ENCODE results near the gene PLB1. TPM values are rescaled to one million over a fixed set of nuclear protein-coding genes. Genes with fewer than 3 reads are reported as not detected.

PLB1 gene
- total RNA-seq, 2 experiments from 2014 or later: 0.74 to 1.1 TPM

DNA sequence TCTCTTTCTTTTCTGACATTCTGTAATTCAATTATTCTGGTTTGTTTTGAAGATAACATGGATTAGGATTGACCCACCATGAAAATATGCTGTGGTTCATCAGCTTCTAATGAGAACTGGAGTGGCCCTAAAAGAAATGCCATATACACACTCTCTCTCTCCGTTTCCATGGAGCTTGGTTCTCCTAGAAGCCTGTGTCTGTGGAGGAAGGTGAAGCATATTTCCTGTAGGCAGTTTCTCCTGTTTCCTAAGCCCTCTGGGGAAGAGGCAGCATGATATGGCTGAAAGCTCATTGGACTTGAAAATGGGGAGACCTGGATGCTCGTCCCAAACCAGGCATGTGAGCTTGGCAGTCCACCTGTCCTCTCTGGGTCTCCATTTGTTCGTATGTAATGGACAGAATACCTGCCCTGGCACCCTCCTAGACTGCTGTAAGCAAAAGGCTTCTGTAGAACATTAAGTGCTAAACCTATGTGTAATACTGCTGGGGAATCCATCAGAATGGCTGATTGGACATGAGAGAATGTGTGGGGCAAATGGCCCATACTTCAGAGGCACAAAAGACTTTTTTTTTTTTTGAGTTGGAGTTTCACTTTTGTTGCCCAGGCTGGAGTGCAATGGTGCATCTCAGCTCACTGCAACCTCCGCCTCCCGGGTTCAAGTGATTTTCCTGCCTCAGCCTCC, 180.4 kb downstream of the PLB1 start:
- Mint-ChIP-seq H3K9me3 (peaks cover 19% of the 10 kb centered on the region), H3K27ac (no peak overlapping the region), H3K4me3 (no peak overlapping the region), H3K36me3 (ENCODE audit: low read depth) (peaks cover 3% of the 10 kb centered on the region), H3K4me1 (peaks cover 9% of the 10 kb centered on the region), H3K27me3 (no peaks in the 10 kb centered on the region)
- ChIA-PET POLR2A (no interaction called here), CTCF (interaction anchor here (0.6 to 2.1 kb wide), 5 partner anchors 19 to 59 kb away, joined by 3 to 7 read pairs (median 4); no protein-coding TSS in a partner anchor)
- DNase-seq: no peak

DNA sequence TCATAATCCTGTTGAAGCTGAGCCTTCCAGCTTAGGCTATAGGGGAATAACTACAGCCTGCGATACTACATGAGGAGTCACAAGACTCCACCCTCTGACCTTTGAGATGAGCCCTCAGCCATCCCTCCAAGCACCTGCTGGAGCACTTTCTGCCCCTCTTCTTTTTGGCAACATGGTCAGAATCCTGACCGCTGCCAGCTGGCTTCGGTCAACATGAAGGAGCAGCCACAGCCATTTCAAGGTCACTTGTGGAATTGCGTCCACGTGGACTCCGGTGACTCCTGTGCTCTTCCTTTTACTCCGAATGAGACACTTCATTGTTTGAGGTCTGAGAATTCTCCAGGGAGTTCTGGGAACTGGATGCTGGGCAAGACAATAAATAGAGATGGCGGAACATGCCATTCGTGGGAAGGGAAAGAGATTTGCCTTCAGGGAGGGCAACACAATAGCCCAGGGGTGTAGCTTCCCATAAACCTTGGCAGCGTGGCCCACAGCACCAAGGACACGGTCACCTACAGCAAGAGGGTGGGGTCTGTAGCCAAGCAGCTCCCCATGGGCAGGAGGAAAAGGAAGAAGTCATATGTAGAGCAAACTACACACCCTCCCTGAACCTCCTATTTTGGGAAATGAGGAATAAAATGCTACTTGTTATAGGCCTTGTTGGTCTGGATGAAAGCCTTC, 182.5 kb downstream of the PLB1 start:
- H3K4me1 Mint-ChIP-seq: peaks cover 20% of the 10 kb centered on the region
- DNase-seq: no peak
- H3K36me3 Mint-ChIP-seq (ENCODE audit: low read depth): no peaks in the 10 kb centered on the region
- POLR2A ChIA-PET: no interaction called here
- H3K4me3 Mint-ChIP-seq: no peak overlapping the region
- peaks cover 4% of the 10 kb centered on the region for H3K9me3 Mint-ChIP-seq
- no peaks in the 10 kb centered on the region for H3K27me3 Mint-ChIP-seq
- CTCF ChIA-PET: interaction anchor here (0.7 to 1.7 kb wide), 3 partner anchors 11 to 124 kb away, joined by 3 to 6 read pairs (median 4); no protein-coding TSS in a partner anchor
- H3K27ac Mint-ChIP-seq: no peak overlapping the region

DNA sequence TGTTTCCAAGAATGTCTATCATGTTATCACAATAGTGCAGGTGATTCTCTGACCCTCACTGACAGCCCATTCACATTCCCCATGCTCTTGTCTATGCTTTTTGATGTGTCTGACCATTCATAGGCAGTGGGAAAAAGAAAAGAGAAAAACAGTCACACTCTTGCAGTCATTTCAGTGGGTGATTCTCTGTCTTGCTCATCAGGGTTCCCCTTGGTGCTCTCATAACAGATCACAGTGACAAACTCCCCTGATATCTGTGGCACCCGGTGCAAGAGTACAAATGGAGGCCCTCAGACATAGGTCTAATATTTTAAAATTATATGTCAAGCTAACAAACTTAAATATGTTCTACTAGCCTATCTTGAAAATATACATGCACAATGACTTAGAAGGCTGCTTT, 183.1 kb downstream of the PLB1 start:
- Mint-ChIP-seq H3K4me1 (peaks cover 21% of the 10 kb centered on the region), H3K9me3 (peaks cover 2% of the 10 kb centered on the region), H3K36me3 (ENCODE audit: low read depth) (no peaks in the 10 kb centered on the region), H3K27ac (no peak overlapping the region), H3K4me3 (no peak overlapping the region), H3K27me3 (no peaks in the 10 kb centered on the region)
- CTCF ChIA-PET: no interaction called here
- POLR2A ChIA-PET: no interaction called here
- no peak for DNase-seq

DNA sequence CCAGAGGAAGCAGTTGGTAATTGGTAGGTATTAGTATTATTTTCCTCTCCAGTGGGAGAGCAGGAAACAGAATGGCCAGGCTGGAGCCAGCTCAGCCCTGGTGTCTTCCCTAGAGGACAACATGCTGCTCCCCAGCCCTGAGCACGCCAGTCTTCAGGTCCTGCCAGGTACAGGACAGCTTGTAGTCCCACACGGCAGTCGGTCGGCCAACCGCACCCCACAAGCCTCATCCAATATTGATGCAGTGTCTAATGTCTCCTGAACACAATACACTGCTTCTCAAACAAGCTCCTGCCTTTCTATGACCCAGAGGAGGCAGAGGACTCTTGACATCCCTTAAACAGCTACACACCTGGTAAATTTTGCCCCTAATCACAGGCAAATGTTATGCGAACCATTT, 184.8 kb downstream of the PLB1 start:
- no peak for DNase-seq
- Mint-ChIP-seq H3K4me1 (peaks cover 28% of the 10 kb centered on the region), H3K36me3 (ENCODE audit: low read depth) (no peaks in the 10 kb centered on the region), H3K4me3 (no peak overlapping the region), H3K27ac (peak overlapping the region; percentile 72), H3K27me3 (no peaks in the 10 kb centered on the region), H3K9me3 (no peaks in the 10 kb centered on the region)
- CTCF ChIA-PET: interaction anchor here (0.6 to 2.2 kb wide), 7 partner anchors 9 to 384 kb away, joined by 3 to 8 read pairs (median 3); no protein-coding TSS in a partner anchor
- POLR2A ChIA-PET: no interaction called here

DNA sequence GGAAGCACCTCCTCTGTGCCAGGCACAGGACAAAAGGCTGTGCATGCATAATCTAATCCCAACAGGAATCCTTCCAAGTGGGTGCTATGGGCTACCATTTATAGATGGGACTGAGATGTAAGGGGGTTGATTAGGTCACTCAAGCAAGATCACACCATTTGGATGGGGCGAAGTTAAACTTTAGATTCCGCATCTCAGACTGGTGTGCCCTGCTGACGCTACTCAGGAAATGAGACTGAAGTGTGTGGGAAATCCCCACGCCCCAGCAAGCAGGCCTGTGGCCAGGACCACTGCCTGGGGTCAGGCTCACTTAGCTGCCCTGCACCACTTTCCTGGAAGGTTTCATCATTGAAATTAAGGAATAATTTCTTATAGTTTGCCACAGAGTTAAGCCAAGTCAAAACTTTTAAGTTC, 185.3 kb downstream of the PLB1 start:
- peak overlapping the region; percentile 72 for H3K27ac Mint-ChIP-seq
- H3K36me3 Mint-ChIP-seq (ENCODE audit: low read depth): no peaks in the 10 kb centered on the region
- H3K9me3 Mint-ChIP-seq: no peaks in the 10 kb centered on the region
- no peak overlapping the region for H3K4me3 Mint-ChIP-seq
- peak; percentile 47 for DNase-seq
- H3K4me1 Mint-ChIP-seq: peaks cover 28% of the 10 kb centered on the region
- no peaks in the 10 kb centered on the region for H3K27me3 Mint-ChIP-seq
- POLR2A ChIA-PET: no interaction called here
- CTCF ChIA-PET: interaction anchor here (1.1 to 2.2 kb wide), 4 partner anchors 10 to 81 kb away, joined by 3 to 8 read pairs (median 4); no protein-coding TSS in a partner anchor

GRCh38 chr2:28681606-28682005, 185.7 kb downstream of the PLB1 start:
- no peak for DNase-seq
- Mint-ChIP-seq H3K4me1 (peaks cover 28% of the 10 kb centered on the region), H3K27ac (peak overlapping the region; percentile 72), H3K4me3 (no peak overlapping the region), H3K36me3 (ENCODE audit: low read depth) (no peaks in the 10 kb centered on the region), H3K27me3 (no peaks in the 10 kb centered on the region), H3K9me3 (no peaks in the 10 kb centered on the region)
- POLR2A ChIA-PET: no interaction called here
- CTCF ChIA-PET: interaction anchor here (1.1 to 2.4 kb wide), 6 partner anchors 10 to 88 kb away, joined by 3 to 8 read pairs (median 5); no protein-coding TSS in a partner anchor

DNA sequence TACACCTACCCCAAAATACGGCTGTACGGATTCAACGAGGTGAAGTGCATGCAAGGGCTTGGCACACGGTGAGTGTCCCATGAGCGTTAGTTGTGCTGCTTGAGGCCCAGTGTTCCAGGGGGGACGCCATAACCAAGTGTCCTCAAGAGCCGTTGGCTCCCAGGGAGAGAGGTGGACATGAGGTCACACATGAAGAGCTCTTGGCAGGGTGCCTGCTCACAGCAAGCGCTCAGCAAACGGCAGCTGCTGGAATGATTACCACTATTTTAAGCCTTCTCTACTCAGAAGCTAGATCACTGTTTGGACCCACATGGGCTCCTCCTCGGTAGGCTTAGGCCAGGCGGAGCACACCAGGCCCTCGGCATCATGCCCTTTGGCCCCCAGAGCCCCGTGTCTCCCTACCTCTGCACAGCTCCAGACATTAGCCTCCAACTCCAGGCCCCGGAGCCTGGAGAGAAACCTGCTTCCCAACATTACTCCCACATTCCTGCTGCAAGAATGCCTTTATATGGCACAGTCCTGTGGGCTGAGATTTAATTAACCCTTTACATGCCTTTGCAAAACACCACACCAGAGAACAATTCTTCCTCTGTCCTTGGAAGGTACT, 187.3 kb downstream of the PLB1 start:
- ChIA-PET POLR2A (no interaction called here), CTCF (interaction anchor here (0.5 to 2.4 kb wide), 11 partner anchors 12 to 290 kb away, joined by 3 to 6 read pairs (median 3); no protein-coding TSS in a partner anchor)
- DNase-seq: no peak
- H3K9me3 Mint-ChIP-seq: no peaks in the 10 kb centered on the region
- H3K27me3 Mint-ChIP-seq: no peaks in the 10 kb centered on the region
- H3K36me3 Mint-ChIP-seq (ENCODE audit: low read depth): no peaks in the 10 kb centered on the region
- peaks cover 28% of the 10 kb centered on the region for H3K4me1 Mint-ChIP-seq
- no peak overlapping the region for H3K4me3 Mint-ChIP-seq
- no peak overlapping the region for H3K27ac Mint-ChIP-seq

DNA sequence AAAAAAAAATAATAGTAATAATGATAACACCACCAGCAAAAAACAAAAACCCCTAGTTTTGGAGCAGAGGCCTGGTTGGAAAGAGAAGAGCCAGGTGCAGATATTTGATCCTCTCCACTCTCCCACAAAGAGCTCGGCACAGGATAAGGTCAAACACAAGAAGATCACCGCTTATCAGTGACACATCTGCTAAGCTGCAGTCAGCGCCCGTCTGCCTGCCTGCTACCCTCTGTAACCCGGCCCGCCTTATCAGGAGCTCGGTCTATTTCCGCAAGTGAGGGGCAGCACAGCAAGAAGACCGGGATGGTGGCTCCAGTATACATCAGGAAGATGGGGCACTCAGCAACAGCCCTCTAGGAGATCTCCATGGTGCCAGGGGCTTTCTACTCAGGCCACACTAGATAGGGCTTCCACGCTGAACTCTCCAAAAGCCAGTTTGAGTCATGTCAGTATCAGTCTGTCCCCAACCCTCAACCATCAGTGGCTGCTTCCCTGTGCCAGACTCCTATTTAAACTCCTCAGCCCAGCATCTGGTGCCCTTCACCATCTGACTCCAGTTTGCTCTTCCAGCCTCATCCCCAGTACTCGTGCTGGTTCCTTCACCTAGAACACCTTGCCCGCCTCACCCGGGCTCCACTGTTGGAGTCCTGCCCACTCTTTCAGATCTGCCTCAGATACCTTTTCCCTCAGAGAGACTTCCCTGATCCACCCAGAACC, 188.4 kb downstream of the PLB1 start:
- no peak for DNase-seq
- Mint-ChIP-seq H3K4me3 (no peak overlapping the region), H3K27me3 (no peaks in the 10 kb centered on the region), H3K4me1 (peaks cover 28% of the 10 kb centered on the region), H3K9me3 (no peaks in the 10 kb centered on the region), H3K36me3 (ENCODE audit: low read depth) (no peaks in the 10 kb centered on the region), H3K27ac (no peak overlapping the region)
- ChIA-PET CTCF (interaction anchor here (0.6 kb wide), 1 partner anchor 542 kb away, joined by 3 read pairs; no protein-coding TSS in a partner anchor), POLR2A (no interaction called here)

- H3K36me3 Mint-ChIP-seq (ENCODE audit: low read depth): no peaks in the 10 kb centered on the region
- ChIA-PET CTCF (interaction anchor here (0.7 to 1.1 kb wide), 2 partner anchors 11 to 14 kb away, joined by 3 read pairs; no protein-coding TSS in a partner anchor), POLR2A (no interaction called here)
- DNase-seq: no peak
- peaks cover 10% of the 10 kb centered on the region for H3K4me1 Mint-ChIP-seq
- no peak overlapping the region for H3K27ac Mint-ChIP-seq
- no peak overlapping the region for H3K4me3 Mint-ChIP-seq
- H3K9me3 Mint-ChIP-seq: no peaks in the 10 kb centered on the region
- H3K27me3 Mint-ChIP-seq: no peaks in the 10 kb centered on the region
Measured at GRCh38 chr2:28687171-28687570, 191.3 kb downstream of the PLB1 start.

- no peaks in the 10 kb centered on the region for H3K9me3 Mint-ChIP-seq
- DNase-seq: no peak
- no peaks in the 10 kb centered on the region for H3K36me3 Mint-ChIP-seq (ENCODE audit: low read depth)
- no peak overlapping the region for H3K4me3 Mint-ChIP-seq
- peaks cover 8% of the 10 kb centered on the region for H3K4me1 Mint-ChIP-seq
- ChIA-PET CTCF (interaction anchor here (1.1 kb wide), 1 partner anchor 10 kb away, joined by 3 read pairs; no protein-coding TSS in a partner anchor), POLR2A (no interaction called here)
- H3K27ac Mint-ChIP-seq: no peak overlapping the region
- H3K27me3 Mint-ChIP-seq: no peaks in the 10 kb centered on the region
Measured at GRCh38 chr2:28687640-28688385, 192.0 kb downstream of the PLB1 start.

DNA sequence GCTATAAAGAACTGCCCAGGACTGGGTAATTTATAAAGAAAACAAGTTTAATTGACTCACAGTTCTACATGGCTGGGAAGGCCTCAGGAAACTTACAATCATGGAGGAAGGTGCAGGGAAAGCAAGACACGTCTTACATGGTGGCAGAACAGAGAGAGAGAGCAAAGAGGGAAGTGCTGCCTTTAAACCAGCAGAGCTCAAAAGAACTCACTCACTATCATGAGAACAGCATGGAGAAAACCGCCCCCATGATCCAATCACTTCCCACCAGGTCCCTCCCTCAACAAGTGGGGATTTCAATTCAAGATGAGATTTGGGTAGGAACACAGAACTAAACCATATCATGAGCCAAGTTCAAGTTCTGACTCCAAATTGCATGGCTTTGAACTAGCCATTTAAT, 193.0 kb downstream of the PLB1 start:
- Mint-ChIP-seq H3K36me3 (ENCODE audit: low read depth) (no peaks in the 10 kb centered on the region), H3K4me3 (no peak overlapping the region), H3K27me3 (no peaks in the 10 kb centered on the region), H3K4me1 (peaks cover 7% of the 10 kb centered on the region), H3K9me3 (no peaks in the 10 kb centered on the region), H3K27ac (no peak overlapping the region)
- ChIA-PET CTCF (no interaction called here), POLR2A (no interaction called here)
- DNase-seq: no peak

DNA sequence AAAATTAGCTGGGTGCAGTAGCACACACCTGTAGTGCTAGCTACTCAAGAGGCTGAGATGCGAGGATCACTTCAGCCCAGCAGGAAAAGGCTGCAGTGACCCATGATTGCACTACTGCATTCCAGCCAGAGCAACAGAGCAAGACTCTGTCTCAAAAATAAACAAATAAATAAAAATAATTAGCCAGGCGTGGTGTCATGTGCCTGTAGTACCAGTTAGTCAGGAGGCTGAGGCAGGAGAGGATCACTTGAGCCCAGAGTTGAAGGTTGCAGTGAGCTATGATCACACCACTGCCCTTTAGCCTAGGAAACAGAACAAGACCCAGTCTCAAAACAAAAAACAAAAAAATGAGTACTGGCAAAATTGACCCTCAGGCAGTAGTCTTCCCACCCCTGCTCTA, 193.9 kb downstream of the PLB1 start:
- CTCF ChIA-PET: no interaction called here
- no peak overlapping the region for H3K27ac Mint-ChIP-seq
- H3K36me3 Mint-ChIP-seq (ENCODE audit: low read depth): no peaks in the 10 kb centered on the region
- H3K27me3 Mint-ChIP-seq: no peaks in the 10 kb centered on the region
- H3K9me3 Mint-ChIP-seq: no peaks in the 10 kb centered on the region
- H3K4me3 Mint-ChIP-seq: no peak overlapping the region
- POLR2A ChIA-PET: no interaction called here
- DNase-seq: no peak
- H3K4me1 Mint-ChIP-seq: peaks cover 2% of the 10 kb centered on the region
